Germinal center (tissue), 1 donor: ENCODE results near the gene STAMBPL1.

Source experiments
- DNase-seq: peaks from one replicate; pipeline ENCODE4 v3.0.0; 2012; ENCODE audit warnings: mixed read lengths, low spot score

The STAMBPL1 gene

DNA sequence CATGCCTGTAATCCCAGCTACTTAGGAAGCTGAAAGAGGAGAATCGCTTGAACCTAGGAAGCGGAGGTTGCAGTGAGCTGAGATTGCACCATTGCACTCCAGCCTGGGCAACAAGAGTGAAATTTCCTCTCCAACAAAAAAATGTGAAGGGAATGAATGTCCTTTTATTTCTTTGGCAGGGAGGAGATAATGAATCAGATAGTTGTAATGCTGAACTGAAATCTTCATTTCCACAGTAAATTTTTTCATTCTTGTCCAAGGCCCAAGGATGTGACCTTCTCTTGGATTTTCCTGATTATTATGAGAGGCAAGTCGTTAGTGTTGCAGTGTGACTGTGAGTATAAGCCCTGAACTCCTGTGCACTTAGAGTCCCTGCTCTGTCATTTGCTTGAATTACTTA is 13.6 kb downstream of the STAMBPL1 start:
- DNase-seq: no peak

DNA sequence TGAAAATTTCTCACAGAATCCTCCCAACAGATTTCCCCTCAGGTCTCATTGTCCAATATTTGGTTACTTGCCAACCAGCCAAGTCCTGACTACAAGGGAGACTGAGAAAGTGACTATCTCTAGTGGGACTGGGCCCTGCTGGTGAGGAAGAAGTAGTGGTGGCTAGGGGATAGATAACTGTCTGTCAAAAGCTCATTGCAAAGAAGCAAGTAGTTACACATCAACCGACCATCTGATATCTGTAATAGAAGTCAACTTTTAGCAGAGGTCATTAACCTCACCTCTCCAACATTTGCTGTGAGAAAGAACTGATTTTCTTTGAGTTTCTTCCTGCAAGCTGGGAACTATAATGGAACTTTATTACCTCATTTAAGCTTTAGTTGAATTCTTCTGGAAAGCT is 15.2 kb downstream of the STAMBPL1 start:
- DNase-seq: no peak

DNA sequence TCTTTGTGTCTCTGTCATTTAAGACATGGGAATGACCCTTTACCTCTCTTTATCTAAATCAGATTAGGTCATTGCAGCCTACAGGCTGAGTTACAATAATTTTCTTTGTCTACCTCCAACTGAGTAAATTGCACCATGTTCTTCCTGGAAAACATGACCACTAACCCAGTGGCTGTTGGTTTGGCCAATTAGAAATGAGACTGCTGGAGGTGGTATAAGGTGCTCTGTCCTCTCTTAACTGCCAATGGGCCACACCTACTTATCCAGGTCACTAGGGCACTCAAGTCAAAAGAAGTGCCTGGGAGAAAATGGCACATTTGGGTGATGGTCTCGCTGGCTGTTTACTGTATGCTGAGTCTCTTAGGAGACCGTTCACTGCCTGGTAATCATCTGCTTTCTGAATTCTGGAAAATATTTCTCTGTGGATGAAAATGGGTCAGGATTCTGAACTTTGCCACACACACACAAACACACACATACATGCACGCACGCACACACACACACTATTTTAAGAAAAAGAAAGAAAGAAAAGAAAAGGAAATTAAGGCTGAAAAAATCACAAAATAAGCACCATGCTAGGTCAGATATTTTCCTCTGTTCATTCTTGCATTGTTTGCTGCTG is 16.4 kb downstream of the STAMBPL1 start:
- DNase-seq: no peak

DNA sequence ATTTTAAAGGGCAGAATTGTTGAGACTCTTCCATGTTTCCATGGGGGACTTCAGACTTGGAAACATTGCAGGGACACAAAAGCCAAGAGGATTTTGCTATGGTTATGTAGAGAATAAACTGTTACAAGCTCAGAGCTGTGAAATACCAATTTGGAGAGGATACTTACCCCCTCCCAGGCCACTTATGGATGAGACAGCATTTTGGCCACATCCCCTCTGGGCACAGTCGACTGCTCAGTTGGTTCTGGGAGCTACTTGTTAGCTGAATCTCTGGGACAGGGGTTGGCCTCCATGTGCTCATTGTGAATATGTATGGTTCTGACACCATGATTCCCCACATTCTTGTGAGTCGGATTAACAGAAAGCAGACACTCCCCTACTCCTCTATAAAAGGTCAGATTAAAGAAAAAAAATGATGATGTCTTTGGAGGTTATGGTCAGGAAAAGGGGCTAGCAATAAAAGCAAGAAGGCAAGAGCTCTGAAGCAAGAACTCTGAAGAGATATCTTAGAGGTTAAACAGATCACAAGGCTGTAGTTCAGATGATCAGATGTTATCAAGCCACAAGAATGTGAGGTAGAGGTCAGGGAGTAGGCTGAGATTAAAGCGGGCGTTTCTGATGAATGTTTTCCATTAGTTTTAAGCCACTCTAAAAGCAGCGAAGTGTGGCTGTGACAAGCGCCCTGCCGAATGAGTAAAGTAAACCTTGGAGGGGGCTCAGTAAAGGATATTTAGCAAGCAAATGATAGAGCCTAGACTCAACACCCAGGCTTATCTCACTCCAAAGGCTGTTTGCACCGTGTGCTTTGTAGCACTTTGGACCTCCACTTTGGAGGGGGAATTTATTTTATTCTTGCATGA is 17.2 kb downstream of the STAMBPL1 start:
- no peak for DNase-seq

DNA sequence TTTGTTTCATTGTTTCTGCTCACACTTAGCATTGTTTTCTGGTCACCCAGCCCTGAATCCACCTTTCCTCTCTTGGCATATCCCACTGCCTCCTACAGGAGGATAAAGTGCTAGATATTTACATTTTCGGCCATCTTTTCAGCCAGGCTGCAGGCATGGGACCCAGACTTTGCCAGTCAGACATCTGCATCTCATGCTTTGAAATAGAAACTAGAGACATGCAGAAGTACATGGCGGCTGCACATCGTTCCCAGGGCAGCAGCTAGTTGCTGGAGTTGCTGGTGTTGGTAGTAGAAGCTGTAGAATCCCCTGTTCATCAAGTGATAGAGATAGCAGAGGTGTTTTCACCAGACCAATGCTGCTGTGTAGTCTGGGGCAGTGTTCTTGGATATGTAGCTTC is 18.7 kb downstream of the STAMBPL1 start:
- DNase-seq: no peak

DNA sequence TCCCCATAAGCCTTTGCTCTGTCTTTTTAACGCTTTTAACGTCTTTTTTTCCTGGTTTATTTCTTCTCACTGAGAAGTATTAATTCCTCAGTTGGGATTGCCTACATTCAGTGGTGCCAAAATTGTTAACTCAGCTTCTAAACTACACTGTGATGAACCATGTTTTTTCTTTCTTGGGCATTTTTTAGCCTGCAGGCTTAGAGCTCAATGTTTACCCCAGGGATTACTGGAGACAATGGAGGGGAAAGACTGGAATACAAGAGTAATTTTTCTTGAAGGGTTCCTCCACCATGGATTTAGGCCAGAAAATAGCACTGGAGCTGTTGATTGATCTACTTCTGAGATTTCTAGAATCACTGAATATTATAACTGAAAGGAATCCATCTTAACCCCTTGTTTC is 19.8 kb downstream of the STAMBPL1 start:
- DNase-seq: no peak

DNA sequence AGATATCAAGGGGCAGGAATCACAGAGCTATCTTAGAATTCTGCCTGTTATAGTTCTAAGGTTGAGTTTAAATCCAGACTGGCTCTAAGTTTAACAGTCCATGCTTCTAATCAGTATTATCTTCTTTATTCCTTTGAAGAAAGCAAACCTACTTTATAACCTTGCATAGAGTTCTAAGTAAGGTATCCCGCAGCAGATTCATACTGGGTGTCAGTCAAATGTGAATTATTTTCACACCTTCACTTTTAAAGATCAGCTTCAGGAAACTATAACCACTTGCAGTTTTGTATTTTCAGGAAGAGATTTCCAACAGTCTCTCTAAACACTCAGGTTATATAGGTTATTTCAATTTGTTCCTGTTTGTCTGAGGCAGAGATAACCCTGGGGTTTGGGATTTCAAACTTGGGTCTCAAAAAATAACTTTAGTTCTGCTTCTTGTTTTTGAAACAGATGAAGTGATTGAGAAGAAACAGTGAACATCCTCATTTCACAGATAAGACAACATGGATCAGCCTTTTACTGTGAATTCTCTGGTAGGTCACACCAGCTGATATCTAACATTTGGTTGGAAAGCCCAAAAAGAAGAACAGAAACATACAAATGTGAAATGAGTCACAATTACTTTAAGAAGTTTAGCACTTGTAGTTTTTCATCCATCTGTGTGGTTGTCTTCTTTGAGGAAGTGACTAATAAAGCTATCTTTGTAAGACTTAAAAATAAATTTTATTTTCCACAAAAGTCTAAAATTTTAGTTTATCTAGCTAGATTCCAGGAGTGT is 21.4 kb downstream of the STAMBPL1 start:
- DNase-seq: peak; percentile 25

DNA sequence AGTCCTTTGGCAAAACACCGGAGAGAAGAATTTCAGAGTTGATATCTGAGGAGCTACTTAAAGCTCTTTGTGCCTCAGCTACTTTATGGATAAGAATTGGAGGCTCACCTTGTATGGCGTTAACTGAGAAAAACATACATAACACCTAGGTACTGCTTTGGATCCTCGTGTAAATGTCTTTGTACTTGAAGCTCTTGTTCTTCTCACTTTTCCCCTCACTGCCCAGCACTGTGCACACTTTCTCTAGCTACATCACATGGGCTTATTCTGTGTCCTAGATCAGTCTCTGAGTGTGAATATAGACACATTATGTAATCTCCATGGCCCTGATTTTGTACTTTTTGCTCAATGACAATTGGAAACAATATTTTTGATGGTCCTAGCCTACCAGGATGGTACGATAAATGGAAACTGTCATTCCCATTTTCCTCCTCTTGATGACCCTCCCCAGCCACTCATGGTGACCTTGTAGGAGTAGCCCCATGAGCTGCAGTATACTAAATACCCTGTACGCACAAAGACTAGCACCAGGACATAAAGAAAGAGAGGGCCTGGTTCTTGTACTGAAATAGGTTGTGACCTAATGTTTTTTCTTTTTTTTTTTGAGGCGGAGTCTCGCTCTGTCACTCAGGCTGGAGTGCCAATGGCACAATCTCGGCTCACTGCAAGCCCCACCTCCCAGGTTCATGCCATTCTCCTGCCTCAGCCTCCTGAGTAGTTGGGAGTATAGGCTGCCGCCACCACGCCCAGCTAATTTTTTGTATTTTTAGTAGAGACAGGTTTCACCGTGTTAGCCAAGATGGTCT is 22.1 kb downstream of the STAMBPL1 start:
- no peak for DNase-seq

DNA sequence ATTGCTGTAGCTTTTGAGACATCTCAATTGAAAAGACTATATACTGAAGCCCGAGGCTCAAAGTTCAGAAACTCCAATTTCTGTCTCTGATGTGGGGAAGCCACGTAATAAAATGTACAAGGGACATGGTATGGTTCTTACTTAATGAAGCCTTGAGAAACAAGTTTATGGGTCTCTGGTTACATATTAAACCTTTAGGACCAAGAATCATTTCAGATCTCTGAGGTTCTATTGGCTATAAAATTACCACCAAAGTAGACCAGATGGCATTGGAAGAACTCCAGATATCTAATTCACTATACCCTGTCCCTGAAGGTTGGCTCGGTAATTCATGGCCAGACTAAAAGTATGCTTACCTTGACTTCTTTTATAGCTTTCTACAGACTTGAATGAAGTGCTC is 23.7 kb downstream of the STAMBPL1 start:
- no peak for DNase-seq

DNA sequence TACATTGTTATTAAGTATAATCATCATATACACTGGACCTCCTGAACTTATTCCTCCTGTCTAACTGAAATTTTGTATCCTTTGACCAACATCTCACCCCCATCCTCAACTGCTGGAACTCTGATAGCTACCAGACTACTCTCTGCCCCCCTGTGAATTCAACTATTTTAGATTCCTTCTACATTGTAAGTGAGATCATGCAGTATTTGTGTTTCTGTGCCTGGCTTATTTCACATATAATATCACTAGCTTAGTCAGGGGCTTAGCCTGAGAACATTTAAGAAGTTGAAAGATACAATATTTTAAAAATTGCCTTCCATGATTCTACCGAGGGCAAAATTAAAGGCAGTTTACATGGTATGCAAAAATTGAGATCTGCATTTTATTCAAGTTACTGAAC is 26.9 kb downstream of the STAMBPL1 start:
- DNase-seq: no peak

DNA sequence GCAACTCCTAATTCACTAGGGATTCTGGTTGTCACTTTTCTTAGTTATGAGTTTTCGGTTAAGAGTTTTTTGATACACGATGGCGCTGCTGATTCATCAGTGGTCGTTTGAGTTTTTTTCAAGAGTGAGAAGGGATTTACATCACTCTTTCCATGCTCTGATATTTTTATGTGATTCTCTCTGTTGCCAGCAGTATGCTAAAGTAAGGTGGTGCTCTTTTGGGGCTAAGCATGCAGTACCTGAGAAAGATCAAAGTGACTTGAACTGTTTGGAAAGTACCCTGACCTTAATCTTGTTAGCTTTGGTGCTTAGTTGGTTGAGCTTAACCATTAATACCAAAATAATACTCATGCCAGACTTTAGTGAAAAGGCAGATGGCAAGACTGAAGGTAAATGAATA is 28.1 kb downstream of the STAMBPL1 start:
- DNase-seq: no peak

DNA sequence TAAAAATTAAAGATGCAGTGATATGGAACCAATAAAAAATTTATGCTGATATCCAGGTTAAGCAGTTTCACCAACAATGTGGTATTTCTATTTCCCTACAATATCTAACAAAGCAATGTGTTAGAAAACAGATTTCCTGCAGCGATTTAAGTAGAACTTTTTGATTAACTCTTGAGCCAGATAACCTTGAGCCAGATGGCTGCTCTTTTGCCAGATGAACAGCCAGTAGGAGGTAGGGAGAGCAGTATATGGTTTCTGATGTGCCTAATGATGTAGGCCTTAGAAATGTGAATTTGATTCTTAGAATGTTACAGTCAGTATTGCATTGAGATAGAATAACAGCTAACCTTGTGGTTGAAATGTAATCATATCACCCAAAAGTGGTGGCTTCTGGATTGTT is 31.1 kb downstream of the STAMBPL1 start:
- no peak for DNase-seq

DNA sequence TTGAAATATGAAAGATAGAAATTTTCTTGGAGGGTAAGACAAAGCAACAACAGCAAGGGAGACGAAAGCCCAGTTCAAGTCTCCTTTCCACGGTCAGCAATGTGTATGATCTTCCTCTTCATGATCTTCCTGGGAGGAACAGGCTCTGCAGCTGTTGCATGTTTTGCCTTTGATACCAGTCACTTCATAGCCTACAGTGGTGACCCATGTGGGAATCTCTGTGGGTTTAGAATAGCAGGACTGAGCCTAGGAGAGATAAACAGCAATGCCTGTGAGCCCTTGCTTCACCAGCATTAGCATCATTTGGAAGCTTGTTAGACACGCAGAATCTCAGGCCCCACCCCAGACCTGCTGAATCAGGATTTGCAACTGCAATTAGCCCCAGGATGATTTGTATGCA is 31.8 kb downstream of the STAMBPL1 start:
- DNase-seq: no peak

DNA sequence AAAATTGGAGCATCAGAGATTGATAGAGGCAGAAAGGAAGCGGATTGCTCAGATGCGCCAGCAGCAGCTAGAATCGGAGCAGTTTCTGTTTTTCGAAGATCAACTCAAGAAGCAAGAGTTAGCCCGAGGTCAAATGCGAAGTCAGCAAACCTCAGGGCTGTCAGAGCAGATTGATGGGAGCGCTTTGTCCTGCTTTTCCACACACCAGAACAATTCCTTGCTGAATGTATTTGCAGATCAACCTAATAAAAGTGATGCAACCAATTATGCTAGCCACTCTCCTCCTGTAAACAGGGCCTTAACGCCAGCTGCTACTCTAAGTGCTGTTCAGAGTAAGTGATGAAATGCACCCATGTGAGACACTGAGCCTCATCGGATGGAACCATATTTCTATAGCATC is 33.1 kb downstream of the STAMBPL1 start:
- DNase-seq: no peak

DNA sequence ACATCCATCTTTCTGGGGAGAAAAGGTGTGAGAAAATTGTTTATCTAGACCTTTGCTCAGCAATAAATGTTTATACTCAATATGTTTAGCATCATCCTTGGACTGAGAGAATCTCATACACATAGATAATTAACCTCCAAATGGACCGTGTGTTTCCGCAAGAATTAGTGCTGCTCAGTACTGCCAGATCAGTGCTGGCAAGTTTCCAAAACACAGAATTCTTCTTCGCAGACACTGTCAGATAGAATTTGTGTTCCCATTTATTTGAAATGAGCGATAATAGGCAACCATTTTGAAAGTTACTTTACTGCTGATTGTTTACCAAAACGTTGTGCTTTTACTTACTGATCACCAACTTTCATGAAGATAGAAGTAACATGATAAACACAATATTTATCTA is 33.7 kb downstream of the STAMBPL1 start:
- no peak for DNase-seq

DNA sequence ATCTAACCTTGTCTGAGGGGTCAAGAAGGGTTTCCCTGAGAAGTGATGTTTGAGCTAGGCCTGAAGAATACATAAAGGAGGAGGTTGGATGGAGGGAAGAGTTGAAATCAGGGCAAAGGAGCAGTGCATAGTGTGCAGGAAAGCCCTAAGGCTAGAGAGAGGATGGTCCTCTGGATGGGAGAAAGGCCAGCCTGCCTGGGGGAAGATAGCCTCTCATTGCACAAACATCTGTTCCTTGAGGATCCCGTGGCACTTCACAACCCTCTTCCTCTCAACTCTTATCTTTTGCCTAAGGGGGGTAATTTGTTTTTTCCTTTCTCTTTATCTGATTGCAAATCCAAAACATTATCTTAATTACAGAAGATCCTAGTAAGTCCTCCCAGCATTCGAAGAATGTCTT is 35.7 kb downstream of the STAMBPL1 start:
- no peak for DNase-seq

DNA sequence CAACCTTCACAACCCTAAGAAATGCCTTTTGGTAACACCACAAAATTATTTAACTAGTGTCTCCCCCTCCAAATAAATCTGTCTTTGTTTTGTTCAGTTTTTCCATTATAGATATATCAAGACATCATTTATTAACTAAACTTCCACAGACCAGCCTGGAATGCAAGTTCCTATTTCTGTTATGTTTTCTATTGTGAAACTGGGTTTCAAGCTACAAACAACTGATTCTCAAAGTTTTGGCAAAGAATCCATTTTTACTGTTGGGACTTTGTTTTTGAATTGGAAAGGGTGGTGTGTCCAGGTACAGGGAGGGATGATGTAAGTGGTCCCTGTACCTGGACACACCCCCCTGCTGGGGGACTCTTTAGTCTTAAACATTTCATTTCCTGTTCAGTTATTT is 36.2 kb downstream of the STAMBPL1 start:
- no peak for DNase-seq

DNA sequence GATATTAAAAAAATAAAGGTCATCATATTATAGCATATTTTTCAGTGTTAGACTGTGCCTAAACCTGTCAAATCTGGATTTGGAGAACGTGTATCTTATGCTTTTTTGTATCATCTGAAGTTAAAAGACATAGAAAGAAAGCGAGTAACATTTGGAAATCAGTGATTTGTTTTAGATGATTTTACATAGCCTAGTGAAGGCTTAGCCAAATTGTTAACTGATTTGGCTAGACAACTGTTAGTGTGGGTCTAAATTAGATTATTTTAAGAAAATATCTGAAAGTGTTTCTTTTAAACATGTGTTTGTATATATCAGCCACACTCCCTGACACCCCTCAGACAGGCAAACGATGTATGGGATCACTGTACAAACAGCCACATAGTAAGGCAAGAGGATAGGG is 36.9 kb downstream of the STAMBPL1 start:
- DNase-seq: no peak

DNA sequence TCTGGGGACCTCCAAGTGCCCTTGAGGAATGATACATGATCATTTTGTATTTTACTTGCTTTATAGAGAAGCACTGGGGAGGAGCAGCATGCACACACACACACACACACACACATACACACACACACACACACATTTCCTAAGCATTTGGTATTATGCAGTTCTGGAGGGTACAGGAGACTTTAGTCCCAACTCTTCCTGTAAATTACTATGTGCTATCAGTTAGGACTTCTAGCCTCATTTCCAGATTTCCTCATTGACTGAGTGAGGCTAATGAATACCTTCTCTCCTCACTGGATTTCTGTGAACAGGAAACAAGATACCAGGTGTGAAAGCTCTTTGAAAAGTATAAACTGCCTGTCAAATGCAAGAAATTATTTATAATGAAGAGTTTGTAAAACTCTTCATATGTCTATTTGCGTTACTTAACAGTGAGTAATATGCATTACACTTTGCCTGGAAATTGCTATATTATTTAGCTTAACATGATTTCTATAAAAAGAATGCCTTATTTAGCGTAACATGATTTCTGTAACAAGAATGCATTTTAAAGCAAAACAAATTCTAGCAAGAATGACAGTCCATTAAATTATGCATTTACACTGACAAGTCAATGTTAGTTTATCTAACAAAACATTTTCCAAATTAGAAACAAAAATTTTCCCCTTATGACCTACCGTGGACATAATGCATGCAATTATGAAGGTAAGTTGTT is 38.3 kb downstream of the STAMBPL1 start:
- no peak for DNase-seq

DNA sequence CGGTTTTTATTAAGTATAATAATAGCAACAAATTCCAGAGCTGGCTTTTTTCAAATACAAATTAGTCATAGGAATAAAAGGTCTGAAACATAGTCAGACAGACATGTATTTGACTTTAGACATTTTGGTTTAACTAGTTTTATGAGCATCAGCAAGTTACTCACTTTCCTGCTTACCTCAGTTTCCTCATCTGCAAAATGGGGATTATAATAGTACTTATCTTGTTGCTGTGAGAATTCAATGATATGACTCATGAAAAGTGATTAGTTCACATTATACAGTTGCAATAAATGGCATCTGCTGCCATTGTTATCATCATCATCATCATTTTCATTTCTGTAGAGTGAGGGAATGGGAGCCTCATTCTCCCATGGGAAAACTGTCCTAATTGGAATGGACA is 39.0 kb downstream of the STAMBPL1 start:
- no peak for DNase-seq

DNA sequence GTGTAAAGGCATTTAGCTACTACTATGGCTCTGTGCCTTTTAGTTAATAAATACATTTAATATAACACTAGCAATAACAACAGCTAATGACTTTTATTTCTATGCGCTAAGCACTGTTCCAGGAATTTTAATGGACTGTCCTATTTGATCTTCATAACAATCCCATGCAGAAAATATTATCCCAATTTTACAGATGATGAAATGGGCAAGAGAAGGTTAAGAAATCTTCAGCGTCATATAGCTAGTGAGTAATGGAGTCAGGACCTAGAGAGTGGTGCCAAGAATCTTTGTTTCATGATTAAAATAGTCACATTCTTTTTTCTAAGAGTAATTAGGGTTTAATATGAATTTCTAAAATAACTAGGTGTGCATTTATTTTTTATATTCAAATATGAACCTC is 40.2 kb downstream of the STAMBPL1 start:
- DNase-seq: no peak
